NCI-H2196 (cell line): ENCODE data around the gene THSD8.

ENCODE experiments used
- DNase-seq: peaks from one replicate; lab custom pipeline; 2025; ENCODE audit not compliant: unreplicated experiment; lab: John Stamatoyannopoulos, UW

THSD8 gene

DNA sequence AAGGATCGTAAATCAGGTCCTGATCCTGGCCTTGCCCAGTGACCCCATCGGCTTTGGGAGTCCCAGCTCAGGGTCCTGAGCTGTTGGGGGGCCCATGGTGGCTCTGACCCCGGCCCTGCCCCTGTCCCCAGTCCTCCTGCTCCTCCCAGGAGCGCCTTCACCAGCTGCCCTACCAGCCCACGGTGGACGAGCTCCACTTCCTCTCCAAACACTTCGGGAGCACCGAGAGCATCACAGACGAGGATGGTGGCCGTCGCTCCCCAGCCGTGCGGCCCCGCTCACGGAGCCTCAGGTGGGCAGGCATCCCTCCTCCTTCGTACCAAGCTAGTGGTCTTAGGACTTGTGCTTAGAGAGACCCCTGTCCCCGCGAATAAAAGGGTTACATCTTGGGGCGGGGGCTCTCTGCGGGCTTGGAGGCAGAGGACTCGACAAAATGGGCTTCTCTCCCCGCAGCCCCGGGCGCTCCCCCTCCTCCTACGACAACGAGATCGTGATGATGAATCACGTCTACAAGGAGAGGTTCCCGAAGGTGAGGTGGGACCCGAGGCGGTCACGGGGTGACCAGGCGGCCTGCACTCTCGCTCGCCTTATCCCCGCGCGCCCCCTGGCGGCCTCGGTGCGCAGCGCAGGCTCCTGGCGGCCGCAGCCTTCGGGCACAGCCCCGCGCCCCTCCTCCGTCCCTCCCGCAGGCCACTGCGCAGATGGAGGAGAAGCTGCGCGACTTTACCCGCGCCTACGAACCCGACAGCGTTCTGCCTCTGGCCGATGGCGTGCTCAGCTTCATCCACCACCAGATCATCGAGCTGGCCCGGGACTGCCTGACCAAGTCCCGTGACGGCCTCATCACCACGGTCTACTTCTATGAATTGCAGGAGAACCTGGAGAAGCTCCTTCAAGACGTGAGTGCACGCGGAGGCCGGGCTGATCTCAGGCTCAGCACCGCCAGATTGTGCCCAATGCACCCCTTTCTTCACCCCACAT, 45.6 kb downstream of the THSD8 start:
- DNase-seq: peak; percentile 92
